ENCODE results near the gene MCF2L.

GRCh38 chr13:112973577-112973951, 4.5 kb downstream of the MCF2L start:
- no peak for TF ChIP-seq CTCF (IDR thresholded peaks at IDR 0.05; ENCODE audit: low read length)
- no peak for TF ChIP-seq EZH2 (optimal IDR thresholded peaks at IDR 0.05; ENCODE audit: low read depth, low read length)
- no peak for TF ChIP-seq EZH2phosphoT487 (IDR thresholded peaks at IDR 0.05; ENCODE audit: low read length)
